Activated naive CD4-positive, alpha-beta T cell treated with anti-CD3 and anti-CD28 coated beads for 36 hours (primary cell): ENCODE data around the gene NSDHL. TPM values are rescaled to one million over a fixed set of nuclear protein-coding genes. Genes with fewer than 3 reads are reported as not detected.

Experiments used
- CTCF ChIA-PET: fragments of 350-600 bp; sonication (Branson Sonifier 250); formaldehyde crosslinking; loops from one replicate; lab custom pipeline; 2021; ENCODE audit warnings: antibody characterized with exemption; lab: Charles Lee
- DNase-seq: peaks from one replicate; pipeline ENCODE4 v3.0.0-alpha.2; 2020
- H3K27ac Mint-ChIP-seq: one replicate; pipeline ENCODE4 v1.8.0; 2021; ENCODE audit warnings: mild to moderate bottlenecking, mixed read lengths
- H3K27me3 Mint-ChIP-seq: one replicate; pipeline ENCODE4 v1.8.0; 2021; ENCODE audit warnings: low read depth, mixed read lengths
- H3K36me3 Mint-ChIP-seq: one replicate; pipeline ENCODE4 v1.8.0; 2021; ENCODE audit warnings: low read depth, mixed read lengths
- H3K4me1 Mint-ChIP-seq: one replicate; pipeline ENCODE4 v1.8.0; 2021; ENCODE audit warnings: low read depth, mixed read lengths
- H3K4me3 Mint-ChIP-seq: one replicate; pipeline ENCODE4 v1.8.0; 2021; ENCODE audit warnings: mild to moderate bottlenecking, moderate library complexity, mixed read lengths
- H3K9me3 Mint-ChIP-seq: one replicate; pipeline ENCODE4 v1.8.0; 2021; ENCODE audit warnings: mixed read lengths
- intact Hi-C: fragments of 100-400 bp; cut with micrococcal nuclease; formaldehyde crosslinking; loops from one replicate; pipeline ENCODE4 v1.15.1; 2023
- total RNA-seq, 2 experiments: library from RNA; stranded (reverse); gene quantifications; one replicate each; pipeline ENCODE4 v1.2.3, GENCODE V29; 2021

The NSDHL gene
- total RNA-seq, 2 experiments from 2014 or later: 13.3 to 16.2 TPM

GRCh38 chrX:152847281-152847680 is 16.4 kb downstream of the NSDHL start:
- intact Hi-C loops: no loop called here
- CTCF ChIA-PET: no interaction called here

GRCh38 chrX:152850465-152850864 is 19.6 kb downstream of the NSDHL start:
- H3K27me3 Mint-ChIP-seq: no peaks in the 10 kb centered on the region
- H3K4me3 Mint-ChIP-seq: no peak overlapping the region
- H3K9me3 Mint-ChIP-seq: no peaks in the 10 kb centered on the region
- CTCF ChIA-PET: no interaction called here
- intact Hi-C loops: no loop called here
- H3K36me3 Mint-ChIP-seq: peaks cover 23% of the 10 kb centered on the region
- H3K27ac Mint-ChIP-seq: no peak overlapping the region
- no peaks in the 10 kb centered on the region for H3K4me1 Mint-ChIP-seq
- DNase-seq: no peak

More at GRCh38 chrX:152847281-152847680, 16.4 kb downstream of the NSDHL start:
- no peak overlapping the region for H3K4me3 Mint-ChIP-seq
- no peak overlapping the region for H3K27ac Mint-ChIP-seq
- no peaks in the 10 kb centered on the region for H3K27me3 Mint-ChIP-seq
- no peak for DNase-seq
- H3K36me3 Mint-ChIP-seq: peaks cover 18% of the 10 kb centered on the region
- no peaks in the 10 kb centered on the region for H3K9me3 Mint-ChIP-seq
- no peaks in the 10 kb centered on the region for H3K4me1 Mint-ChIP-seq

- H3K4me3 Mint-ChIP-seq: no peak overlapping the region
- H3K9me3 Mint-ChIP-seq: no peaks in the 10 kb centered on the region
- H3K4me1 Mint-ChIP-seq: peaks cover 1% of the 10 kb centered on the region
- CTCF ChIA-PET: no interaction called here
- intact Hi-C loops: no loop called here
- no peaks in the 10 kb centered on the region for H3K27me3 Mint-ChIP-seq
- no peak overlapping the region for H3K27ac Mint-ChIP-seq
- H3K36me3 Mint-ChIP-seq: peaks cover 18% of the 10 kb centered on the region
- DNase-seq: no peak
Measured at GRCh38 chrX:152853986-152854385, 23.1 kb downstream of the NSDHL start.

GRCh38 chrX:152861116-152861515 is 30.3 kb downstream of the NSDHL start:
- Mint-ChIP-seq H3K9me3 (no peaks in the 10 kb centered on the region), H3K4me3 (no peak overlapping the region), H3K27me3 (no peaks in the 10 kb centered on the region), H3K27ac (no peak overlapping the region), H3K36me3 (peaks cover 8% of the 10 kb centered on the region), H3K4me1 (peaks cover 1% of the 10 kb centered on the region)
- intact Hi-C loops: no loop called here
- CTCF ChIA-PET: interaction anchor here (0.5 kb wide), 1 partner anchor 33 kb away, joined by 3 read pairs; no protein-coding TSS in a partner anchor
- DNase-seq: no peak

DNA sequence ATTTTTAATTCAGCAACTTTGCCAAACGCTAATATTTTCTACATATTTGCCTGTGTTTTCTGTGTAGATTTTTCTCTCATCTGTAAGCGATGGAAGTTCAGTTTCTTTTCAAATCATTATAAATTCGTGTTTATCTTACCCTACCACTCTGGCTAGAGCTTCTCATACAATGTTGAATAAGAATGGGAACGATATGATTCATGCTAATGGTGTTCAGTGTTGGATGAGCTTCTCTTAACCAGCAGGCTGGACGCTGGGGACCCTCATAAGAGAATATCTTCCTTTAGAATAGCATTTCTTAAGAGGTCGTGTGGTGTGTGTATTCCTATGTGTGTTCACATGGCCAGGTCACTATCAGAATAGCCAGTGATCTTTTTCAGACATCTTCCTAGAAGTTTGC is 31.0 kb downstream of the NSDHL start:
- DNase-seq: no peak
- Mint-ChIP-seq H3K4me1 (peaks cover 1% of the 10 kb centered on the region), H3K9me3 (no peaks in the 10 kb centered on the region), H3K4me3 (no peak overlapping the region), H3K27me3 (no peaks in the 10 kb centered on the region), H3K36me3 (peaks cover 8% of the 10 kb centered on the region), H3K27ac (no peak overlapping the region)
- CTCF ChIA-PET: interaction anchor here (0.5 kb wide), 1 partner anchor 32 kb away, joined by 3 read pairs; no protein-coding TSS in a partner anchor
- intact Hi-C loops: no loop called here

GRCh38 chrX:152865232-152865920 is 34.5 kb downstream of the NSDHL start:
- intact Hi-C loops: no loop called here
- CTCF ChIA-PET: no interaction called here
- Mint-ChIP-seq H3K9me3 (no peaks in the 10 kb centered on the region), H3K36me3 (peaks cover 13% of the 10 kb centered on the region), H3K27ac (no peak overlapping the region), H3K27me3 (no peaks in the 10 kb centered on the region), H3K4me1 (no peaks in the 10 kb centered on the region), H3K4me3 (no peak overlapping the region)
- no peak for DNase-seq

DNA sequence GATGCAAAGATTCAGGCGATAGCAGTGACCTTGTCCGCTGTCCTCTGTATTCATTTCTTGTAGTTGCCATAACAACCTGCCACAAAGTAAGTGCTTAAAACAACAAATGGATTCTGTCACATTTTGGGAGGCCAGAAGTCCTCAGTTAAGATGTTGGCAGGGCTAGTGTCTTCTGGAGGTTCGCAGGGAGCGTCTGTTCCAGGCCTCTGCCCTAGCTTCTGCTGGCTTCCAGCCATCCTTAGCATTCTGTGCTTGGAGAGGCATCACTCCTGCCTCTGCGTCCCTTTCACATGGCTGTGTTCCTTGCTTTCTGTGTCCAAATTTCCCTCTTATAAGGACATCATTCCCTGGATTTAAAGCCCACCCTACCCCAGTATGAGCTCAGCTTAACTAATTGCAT is 35.5 kb downstream of the NSDHL start:
- H3K9me3 Mint-ChIP-seq: no peaks in the 10 kb centered on the region
- no peak for DNase-seq
- no peaks in the 10 kb centered on the region for H3K27me3 Mint-ChIP-seq
- peaks cover 12% of the 10 kb centered on the region for H3K36me3 Mint-ChIP-seq
- H3K4me1 Mint-ChIP-seq: no peaks in the 10 kb centered on the region
- intact Hi-C loops: no loop called here
- CTCF ChIA-PET: no interaction called here
- H3K4me3 Mint-ChIP-seq: no peak overlapping the region
- no peak overlapping the region for H3K27ac Mint-ChIP-seq

- intact Hi-C loops: no loop called here
- no peaks in the 10 kb centered on the region for H3K9me3 Mint-ChIP-seq
- no peak overlapping the region for H3K27ac Mint-ChIP-seq
- H3K4me1 Mint-ChIP-seq: peaks cover 8% of the 10 kb centered on the region
- peaks cover 6% of the 10 kb centered on the region for H3K36me3 Mint-ChIP-seq
- no peak for DNase-seq
- H3K4me3 Mint-ChIP-seq: no peak overlapping the region
- H3K27me3 Mint-ChIP-seq: no peaks in the 10 kb centered on the region
- CTCF ChIA-PET: no interaction called here
Measured at GRCh38 chrX:152869972-152870371, 39.1 kb downstream of the NSDHL start.

DNA sequence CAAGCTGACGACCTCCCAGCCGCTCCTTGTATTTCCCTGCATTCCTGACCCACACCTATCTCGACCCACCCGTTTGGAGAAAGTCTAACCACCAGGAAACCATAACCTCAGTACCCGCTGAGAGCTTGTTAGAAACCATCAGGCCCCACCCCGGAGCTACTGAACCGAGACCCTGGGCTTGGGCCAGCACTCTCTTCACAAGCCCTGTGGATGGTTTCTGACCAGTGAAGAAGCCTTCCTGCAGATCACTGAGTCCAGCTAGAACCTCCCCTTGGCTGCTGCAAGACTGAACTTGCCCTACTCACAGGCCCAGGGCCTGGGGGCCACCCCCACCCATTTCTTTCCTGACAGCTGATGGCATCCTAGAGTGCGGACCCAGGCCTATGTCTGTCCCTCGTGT is 40.4 kb downstream of the NSDHL start:
- Mint-ChIP-seq H3K36me3 (peaks cover 6% of the 10 kb centered on the region), H3K27ac (no peak overlapping the region), H3K4me3 (no peak overlapping the region), H3K27me3 (no peaks in the 10 kb centered on the region), H3K9me3 (no peaks in the 10 kb centered on the region), H3K4me1 (peaks cover 8% of the 10 kb centered on the region)
- no peak for DNase-seq
- intact Hi-C loops: no loop called here
- CTCF ChIA-PET: no interaction called here

DNA sequence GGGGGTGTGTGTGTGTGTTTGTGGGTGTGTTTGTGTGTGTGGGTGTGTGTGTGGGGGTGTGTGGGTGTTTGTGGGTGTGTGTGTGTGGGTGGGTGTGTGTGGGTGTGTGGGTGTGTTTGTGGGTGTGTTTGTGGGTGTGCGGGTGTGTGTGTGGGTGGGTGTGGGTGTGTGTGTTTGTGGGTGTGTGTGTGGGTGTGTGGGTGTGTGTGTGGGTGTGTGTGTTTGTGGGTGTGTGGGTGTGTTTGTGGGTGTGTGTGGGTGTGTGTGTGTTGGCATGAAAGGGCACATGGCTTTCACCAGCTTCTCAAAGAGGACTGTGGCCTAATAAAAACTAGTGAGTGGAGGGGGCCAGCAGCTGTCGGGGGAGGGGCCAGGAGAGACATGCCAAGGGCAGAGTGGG is 41.7 kb downstream of the NSDHL start:
- H3K4me1 Mint-ChIP-seq: peaks cover 8% of the 10 kb centered on the region
- H3K36me3 Mint-ChIP-seq: peaks cover 6% of the 10 kb centered on the region
- no peak for DNase-seq
- no peak overlapping the region for H3K4me3 Mint-ChIP-seq
- H3K9me3 Mint-ChIP-seq: no peaks in the 10 kb centered on the region
- CTCF ChIA-PET: no interaction called here
- intact Hi-C loops: no loop called here
- H3K27ac Mint-ChIP-seq: no peak overlapping the region
- no peaks in the 10 kb centered on the region for H3K27me3 Mint-ChIP-seq

DNA sequence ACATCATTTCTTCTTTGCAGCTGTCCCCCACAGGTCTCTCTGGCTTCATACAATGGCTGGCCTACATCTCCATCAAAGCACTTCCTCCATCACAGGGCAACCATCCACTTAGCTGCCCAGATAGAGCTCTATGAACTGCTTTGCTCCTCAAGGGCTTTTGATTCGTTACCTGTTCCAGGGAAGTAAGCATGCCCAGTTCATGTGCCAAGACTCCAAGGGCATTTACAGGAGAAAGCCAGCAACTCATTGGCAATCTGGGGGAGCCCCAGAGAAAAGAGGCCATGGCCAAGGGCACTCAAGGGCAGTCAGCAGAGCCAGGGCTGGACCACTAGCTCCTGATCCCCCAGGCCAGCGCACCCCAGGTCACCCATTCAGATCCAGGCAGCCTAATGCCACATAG is 42.5 kb downstream of the NSDHL start:
- peaks cover 8% of the 10 kb centered on the region for H3K4me1 Mint-ChIP-seq
- no peaks in the 10 kb centered on the region for H3K9me3 Mint-ChIP-seq
- CTCF ChIA-PET: no interaction called here
- intact Hi-C loops: no loop called here
- no peak overlapping the region for H3K4me3 Mint-ChIP-seq
- H3K27ac Mint-ChIP-seq: no peak overlapping the region
- no peaks in the 10 kb centered on the region for H3K27me3 Mint-ChIP-seq
- H3K36me3 Mint-ChIP-seq: peaks cover 6% of the 10 kb centered on the region
- no peak for DNase-seq

DNA sequence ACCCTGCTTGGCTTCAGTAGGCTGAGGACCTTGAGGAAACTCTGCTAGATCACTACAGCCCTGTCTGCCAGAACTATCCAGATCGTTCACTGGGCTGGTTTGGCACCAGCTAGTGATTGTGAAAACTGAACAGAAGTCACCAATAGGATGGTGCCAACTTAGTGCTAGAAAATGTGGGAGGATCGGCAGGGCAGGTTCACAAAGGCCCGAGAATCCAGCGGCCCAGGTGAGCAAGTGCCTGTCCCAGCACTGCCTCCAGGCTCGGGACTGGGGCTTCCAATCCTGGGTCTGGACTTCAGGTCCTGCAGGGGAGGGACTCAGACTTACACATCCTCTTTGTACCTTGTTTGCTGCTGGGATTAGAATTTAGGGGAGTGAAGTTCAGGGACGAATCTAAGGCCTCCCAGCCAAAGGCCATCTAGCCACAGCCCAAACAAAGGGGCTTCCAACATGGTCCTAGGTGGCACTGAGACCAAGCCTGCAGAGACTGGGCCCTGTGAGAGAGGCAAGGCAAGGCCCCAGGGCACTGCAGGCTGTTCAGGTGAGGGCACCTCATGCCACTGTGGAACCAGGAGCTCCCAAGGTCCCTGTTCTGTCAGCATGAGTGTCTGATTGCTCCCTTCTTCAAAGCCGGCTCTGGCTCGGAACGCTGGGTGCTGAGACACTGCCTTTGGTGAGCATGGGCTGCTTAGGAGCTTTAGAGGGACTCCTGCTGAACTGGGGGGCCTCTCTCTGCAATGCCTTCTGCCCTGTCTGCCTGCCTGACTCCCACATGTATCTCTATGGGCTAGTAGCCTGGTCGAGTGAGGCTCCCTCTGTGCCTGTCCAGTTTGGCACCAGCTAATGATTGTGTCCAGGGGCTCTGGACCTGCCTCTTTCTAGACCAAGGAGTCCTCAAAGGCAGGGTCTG is 46.3 kb downstream of the NSDHL start:
- no peak for DNase-seq
- no peaks in the 10 kb centered on the region for H3K36me3 Mint-ChIP-seq
- intact Hi-C loops: no loop called here
- CTCF ChIA-PET: no interaction called here
- H3K9me3 Mint-ChIP-seq: no peaks in the 10 kb centered on the region
- peaks cover 5% of the 10 kb centered on the region for H3K4me1 Mint-ChIP-seq
- H3K27ac Mint-ChIP-seq: no peak overlapping the region
- H3K4me3 Mint-ChIP-seq: no peak overlapping the region
- no peaks in the 10 kb centered on the region for H3K27me3 Mint-ChIP-seq
